Measurements from ENCODE around the gene DGKI. TPM values are rescaled to one million over a fixed set of nuclear protein-coding genes. Genes with fewer than 3 reads are reported as not detected.

DGKI gene
- total RNA-seq, 4 donors from 2014 or later = 45.1 to 71.0 (median 48.7) TPM

GRCh38 chr7:137685433-137686164 is 161.2 kb downstream of the DGKI start:
- H3K4me1 ChIP-seq = no peaks in the 10 kb centered on the region
- H3K36me3 ChIP-seq = no peaks in the 10 kb centered on the region
- H3K4me3 ChIP-seq (replicated peaks in 1 of 3) = no peak overlapping the region
- H3K9me3 ChIP-seq = no peaks in the 10 kb centered on the region
- H3K27me3 ChIP-seq = no peaks in the 10 kb centered on the region
- TF ChIP-seq CTCF (IDR thresholded peaks at IDR 0.05) (no peak), POLR2A (IDR thresholded peaks at IDR 0.05) (no peak)
- H3K27ac ChIP-seq = no peak overlapping the region
- intact Hi-C loops (cut with DNase I) = no loop called here
- WGBS, 2 donors = 79 to 85% methylated on average over 3 of the region's 3 CpGs
- DNase-seq = no peak

GRCh38 chr7:137684776-137685175 is 162.0 kb downstream of the DGKI start:
- H3K36me3 ChIP-seq = no peaks in the 10 kb centered on the region
- WGBS, 2 donors = 92 to 93% methylated on average over 8 of the region's 8 CpGs
- H3K9me3 ChIP-seq = no peaks in the 10 kb centered on the region
- DNase-seq = no peak
- intact Hi-C loops (cut with DNase I) = no loop called here
- no peak for TF ChIP-seq POLR2A (IDR thresholded peaks at IDR 0.05)
- TF ChIP-seq CTCF (IDR thresholded peaks at IDR 0.05) = no peak
- no peaks in the 10 kb centered on the region for H3K27me3 ChIP-seq
- H3K4me1 ChIP-seq = no peaks in the 10 kb centered on the region
- H3K4me3 ChIP-seq (replicated peaks in 1 of 3) = no peak overlapping the region
- H3K27ac ChIP-seq = no peak overlapping the region

- Histone ChIP-seq H3K9me3 (no peaks in the 10 kb centered on the region), H3K4me3 (replicated peaks in 1 of 3) (no peak overlapping the region), H3K36me3 (no peaks in the 10 kb centered on the region), H3K4me1 (no peaks in the 10 kb centered on the region), H3K27me3 (no peaks in the 10 kb centered on the region), H3K27ac (no peak overlapping the region)
- intact Hi-C loops (cut with DNase I) = no loop called here
- no peak for DNase-seq
- no peak for TF ChIP-seq POLR2A (IDR thresholded peaks at IDR 0.05)
- no peak for TF ChIP-seq CTCF (IDR thresholded peaks at IDR 0.05)
- WGBS, 2 donors = 80 to 85% methylated on average over 7 of the region's 7 CpGs
Observed at GRCh38 chr7:137684316-137684715, 162.5 kb downstream of the DGKI start.

- Histone ChIP-seq H3K4me3 (replicated peaks in 1 of 3) (no peak overlapping the region), H3K9me3 (no peaks in the 10 kb centered on the region), H3K4me1 (no peaks in the 10 kb centered on the region), H3K27me3 (no peaks in the 10 kb centered on the region), H3K27ac (no peak overlapping the region), H3K36me3 (no peaks in the 10 kb centered on the region)
- intact Hi-C loops (cut with DNase I) = no loop called here
- TF ChIP-seq CTCF (IDR thresholded peaks at IDR 0.05) = no peak
- TF ChIP-seq POLR2A (IDR thresholded peaks at IDR 0.05) = no peak
- no peak for DNase-seq
Observed at GRCh38 chr7:137682596-137682995, 164.2 kb downstream of the DGKI start.

GRCh38 chr7:137681657-137682562 is 164.9 kb downstream of the DGKI start:
- intact Hi-C loops (cut with DNase I) = no loop called here
- no peak for TF ChIP-seq POLR2A (IDR thresholded peaks at IDR 0.05)

More at GRCh38 chr7:137681657-137682562, 164.9 kb downstream of the DGKI start:
- WGBS, 2 donors = 72 to 76% methylated on average over 7 of the region's 7 CpGs
- no peaks in the 10 kb centered on the region for H3K27me3 ChIP-seq
- no peak overlapping the region for H3K27ac ChIP-seq
- H3K4me3 ChIP-seq (replicated peaks in 1 of 3) = no peak overlapping the region
- H3K4me1 ChIP-seq = no peaks in the 10 kb centered on the region
- DNase-seq = no peak
- H3K36me3 ChIP-seq = no peaks in the 10 kb centered on the region
- H3K9me3 ChIP-seq = no peaks in the 10 kb centered on the region

All from thyroid gland (tissue), 4 donors.